Fibroblast of lung (primary cell): ENCODE results near the gene ITPRIPL2. TPM values are rescaled to one million over a fixed set of nuclear protein-coding genes. Genes with fewer than 3 reads are reported as not detected.

Source experiments
- DNase-seq, 2 donors: peaks; one replicate each; pipeline versions ENCODE4 v3.0.0 to v3.0.0-alpha.2; 2010; ENCODE audit warnings: low read depth in 2 of 2
- H2AFZ ChIP-seq: 2 replicates; pipeline ENCODE4 v1.5.1; 2012; ENCODE audit warnings: low read length, control low read depth, inconsistent platforms
- H3K27ac ChIP-seq: 2 replicates; pipeline ENCODE4 v1.5.1; 2011; ENCODE audit warnings: low read length, control low read depth; ENCODE audit not compliant: insufficient read depth
- H3K27me3 ChIP-seq: 2 replicates; pipeline ENCODE4 v1.5.1; 2011; ENCODE audit warnings: mild to moderate bottlenecking, low read length; ENCODE audit not compliant: control insufficient read depth, insufficient read depth
- H3K36me3 ChIP-seq: 2 replicates; pipeline ENCODE4 v1.5.1; 2011; ENCODE audit warnings: low read length; ENCODE audit not compliant: control insufficient read depth, insufficient read depth
- H3K4me1 ChIP-seq: 2 replicates; pipeline ENCODE4 v1.5.1; 2011; ENCODE audit warnings: low read length; ENCODE audit not compliant: control insufficient read depth, insufficient read depth; ENCODE audit errors: extremely low read depth
- H3K4me2 ChIP-seq: 2 replicates; pipeline ENCODE4 v1.5.1; 2011; ENCODE audit warnings: low read length, control low read depth; ENCODE audit not compliant: insufficient read depth; ENCODE audit errors: extremely low read depth
- H3K4me3 ChIP-seq, 4 experiments: fragments of 200-600 bp in 1 of 4; sonication (generic) in 1 of 4; replicated peaks in 1 of 4; 2 replicates each; pipeline ENCODE4 v1.5.1; 2011 to 2016; ENCODE audit warnings: low read length in 4 of 4, low read depth in 3 of 4, mild to moderate bottlenecking in 3 of 4, control low read depth in 2 of 4, inconsistent platforms in 1 of 4, mixed read lengths in 1 of 4; ENCODE audit not compliant: insufficient read depth in 1 of 4; ENCODE audit errors: control extremely low read depth in 1 of 4
- H3K79me2 ChIP-seq: 2 replicates; pipeline ENCODE4 v1.5.1; 2012; ENCODE audit warnings: mild to moderate bottlenecking, low read length, inconsistent platforms; ENCODE audit not compliant: control insufficient read depth, insufficient read depth
- H3K9ac ChIP-seq: 2 replicates; pipeline ENCODE4 v1.5.1; 2011; ENCODE audit warnings: mild to moderate bottlenecking, low read length, control low read depth; ENCODE audit not compliant: insufficient read depth
- H3K9me3 ChIP-seq: 2 replicates; pipeline ENCODE4 v1.5.1; 2012; ENCODE audit warnings: low read depth, low read length; ENCODE audit not compliant: control insufficient read depth, insufficient read depth
- H4K20me1 ChIP-seq: 2 replicates; pipeline ENCODE4 v1.5.1; 2011; ENCODE audit warnings: low read length; ENCODE audit not compliant: control insufficient read depth, insufficient read depth; ENCODE audit errors: extremely low read depth
- CTCF ChIP-seq, 2 donors: IDR thresholded peaks in 1 of 2; conservative IDR thresholded peaks in 1 of 2; 1 replicate in 1 of 2; 2 replicates in 1 of 2; pipeline ENCODE4 v1.5.1; 2011 to 2012; ENCODE audit warnings: low read length in 2 of 2, control low read depth in 1 of 2, inconsistent platforms in 1 of 2, low read depth in 1 of 2, mild to moderate bottlenecking in 1 of 2
- EZH2 ChIP-seq: IDR thresholded peaks from 2 replicates; pipeline ENCODE4 v1.5.1; 2012; ENCODE audit warnings: low read length, control low read depth, mild to moderate bottlenecking; ENCODE audit errors: missing control alignments
- polyA plus RNA-seq, 2 donors: library from polyadenylated mRNA; depleted of rRNA in 1 of 2; stranded (reverse) in 1 of 2; unstranded in 1 of 2; fragments of >200 nt; gene quantifications; 2 replicates each; pipeline ENCODE4 v1.2.1, GENCODE V29; 2011 to 2012; ENCODE audit warnings: missing spikeins in 1 of 2
- total RNA-seq: library from RNA; depleted of rRNA; stranded (reverse); fragments of >200 nt; gene quantifications from 2 replicates; pipeline ENCODE4 v1.2.1, GENCODE V29; 2014

Gene ITPRIPL2
- total and polyA plus RNA-seq, 2 donors (not counting 1 experiment from before 2014, with no cell fraction given) = 23.1 to 42.1 TPM

GRCh38 chr16:19142939-19143598 lies 29.3 kb downstream of the ITPRIPL2 start:
- Histone ChIP-seq H3K9me3 (no peaks in the 10 kb centered on the region), H3K4me1 (peaks cover 6% of the 10 kb centered on the region), H2AFZ (no peak overlapping the region), H3K79me2 (no peaks in the 10 kb centered on the region), H4K20me1 (no peaks in the 10 kb centered on the region), H3K9ac (no peak overlapping the region), H3K4me3 (no peak overlapping the region), H3K27me3 (peaks cover 3% of the 10 kb centered on the region), H3K4me2 (no peak overlapping the region), H3K36me3 (no peaks in the 10 kb centered on the region), H3K27ac (no peak overlapping the region)
- TF ChIP-seq EZH2 (no peak), CTCF (conservative IDR thresholded peaks at IDR 0.05 in 1 of 2, IDR thresholded peaks at IDR 0.05 in 1 of 2; ENCODE audit: low read depth in 1 of 2, low read length in 2 of 2) (no peak)
- DNase-seq = peak in 1 of 2 donors; percentile 13

GRCh38 chr16:19143599-19143956 lies 29.8 kb downstream of the ITPRIPL2 start:
- Histone ChIP-seq H3K9ac (no peak overlapping the region), H3K4me1 (peaks cover 2% of the 10 kb centered on the region), H4K20me1 (no peaks in the 10 kb centered on the region), H3K79me2 (no peaks in the 10 kb centered on the region), H3K4me3 (no peak overlapping the region), H3K4me2 (no peak overlapping the region), H2AFZ (no peak overlapping the region), H3K9me3 (no peaks in the 10 kb centered on the region), H3K27me3 (peaks cover 3% of the 10 kb centered on the region), H3K36me3 (no peaks in the 10 kb centered on the region), H3K27ac (no peak overlapping the region)
- TF ChIP-seq EZH2 = no peak
- DNase-seq = no peak

DNA sequence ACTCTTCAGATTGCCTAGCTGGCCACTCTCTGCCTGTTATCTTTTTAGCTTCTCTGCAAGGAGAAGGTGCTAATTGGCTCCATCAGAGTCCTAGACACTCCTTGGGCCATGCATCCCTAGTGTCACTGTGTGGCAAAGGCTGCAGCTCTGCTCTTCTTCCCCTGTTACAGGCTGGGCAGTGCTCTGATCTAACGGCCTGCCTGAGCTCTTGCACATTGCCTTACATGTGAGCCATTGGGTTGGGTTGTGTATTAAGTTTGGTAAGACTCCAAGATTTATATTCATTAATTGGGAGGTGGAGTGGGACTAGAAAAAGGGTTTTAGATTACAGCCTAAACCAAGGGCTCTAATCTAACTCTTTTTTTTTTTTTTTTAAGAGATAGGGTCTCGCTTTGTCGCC lies 31.2 kb downstream of the ITPRIPL2 start:
- no peaks in the 10 kb centered on the region for H3K4me1 ChIP-seq
- H3K4me2 ChIP-seq = no peak overlapping the region
- no peaks in the 10 kb centered on the region for H3K9me3 ChIP-seq
- peaks cover 3% of the 10 kb centered on the region for H3K27me3 ChIP-seq
- no peak overlapping the region for H3K9ac ChIP-seq
- H3K36me3 ChIP-seq = no peaks in the 10 kb centered on the region
- H2AFZ ChIP-seq = no peak overlapping the region
- DNase-seq = no peak
- no peak overlapping the region for H3K4me3 ChIP-seq
- H4K20me1 ChIP-seq = no peaks in the 10 kb centered on the region
- no peaks in the 10 kb centered on the region for H3K79me2 ChIP-seq
- TF ChIP-seq EZH2 = no peak
- no peak for TF ChIP-seq CTCF (conservative IDR thresholded peaks at IDR 0.05 in 1 of 2, IDR thresholded peaks at IDR 0.05 in 1 of 2; ENCODE audit: low read depth in 1 of 2, low read length in 2 of 2)
- no peak overlapping the region for H3K27ac ChIP-seq
